Stimulated activated CD8-positive, alpha-beta memory T cell treated with anti-CD3 and anti-CD28 coated beads, Interleukin-4, amount 100 ng/mL, for 4 hours (primary cell): ENCODE results near the gene MRPL2.

ENCODE experiments used
- DNase-seq, 2 donors: peaks; one replicate each; pipeline ENCODE4 v3.0.0-alpha.2; 2020; ENCODE audit warnings: low read depth in 2 of 2, low spot score in 1 of 2

Gene MRPL2

DNA sequence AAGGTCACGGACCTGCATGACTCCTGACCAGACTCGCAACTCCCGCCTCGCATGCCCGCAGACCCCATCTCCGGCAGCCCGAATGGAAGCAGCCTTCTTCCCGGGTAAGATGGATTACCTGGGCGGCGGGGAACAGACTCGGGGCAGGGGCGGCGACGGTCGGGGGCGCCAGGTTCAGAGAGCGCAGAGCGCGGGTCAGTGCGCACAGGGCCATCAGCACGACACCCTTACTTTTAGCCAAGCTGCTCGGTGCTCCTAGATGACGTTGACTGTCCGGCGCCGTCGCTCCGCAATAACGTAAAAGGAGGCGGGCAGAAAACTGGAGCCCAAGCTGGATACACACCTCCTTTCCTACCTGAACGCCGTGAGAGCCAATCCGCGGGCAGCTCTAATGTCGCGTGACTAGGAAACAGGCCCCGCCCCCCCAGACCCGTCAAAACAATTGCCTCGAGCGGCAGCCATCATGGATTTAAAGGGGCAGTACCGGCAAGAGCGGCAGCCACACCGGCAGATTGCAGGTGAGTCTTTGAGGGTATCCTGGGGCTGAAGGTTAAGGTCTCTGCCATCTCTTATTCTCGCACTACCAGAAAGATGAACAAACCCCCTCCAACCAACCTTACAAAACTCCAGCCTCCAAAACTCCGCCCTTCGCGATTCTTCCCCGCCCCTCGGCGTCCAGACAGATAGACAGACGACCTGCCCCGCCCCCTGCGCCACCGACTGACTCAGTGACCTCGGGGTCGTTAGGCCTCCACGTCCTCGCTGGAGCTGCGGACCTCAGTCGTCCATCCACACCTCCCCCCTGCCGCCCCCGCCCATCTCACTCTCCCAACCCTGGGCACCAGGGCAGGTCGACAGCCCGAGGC is at the start of gene MRPL2, which contains the start of gene KLC4:
Gene MRPL2 (minus strand): TSS at position 267 of the 866 bp plus-strand sequence. CDS start 53 bp downstream, at position 214.
Gene KLC4 (plus strand): TSS at position 464 of the 866 bp plus-strand sequence. CDS start 1,705 bp downstream, outside the sequence.
- peak; percentile 96 for DNase-seq

DNA sequence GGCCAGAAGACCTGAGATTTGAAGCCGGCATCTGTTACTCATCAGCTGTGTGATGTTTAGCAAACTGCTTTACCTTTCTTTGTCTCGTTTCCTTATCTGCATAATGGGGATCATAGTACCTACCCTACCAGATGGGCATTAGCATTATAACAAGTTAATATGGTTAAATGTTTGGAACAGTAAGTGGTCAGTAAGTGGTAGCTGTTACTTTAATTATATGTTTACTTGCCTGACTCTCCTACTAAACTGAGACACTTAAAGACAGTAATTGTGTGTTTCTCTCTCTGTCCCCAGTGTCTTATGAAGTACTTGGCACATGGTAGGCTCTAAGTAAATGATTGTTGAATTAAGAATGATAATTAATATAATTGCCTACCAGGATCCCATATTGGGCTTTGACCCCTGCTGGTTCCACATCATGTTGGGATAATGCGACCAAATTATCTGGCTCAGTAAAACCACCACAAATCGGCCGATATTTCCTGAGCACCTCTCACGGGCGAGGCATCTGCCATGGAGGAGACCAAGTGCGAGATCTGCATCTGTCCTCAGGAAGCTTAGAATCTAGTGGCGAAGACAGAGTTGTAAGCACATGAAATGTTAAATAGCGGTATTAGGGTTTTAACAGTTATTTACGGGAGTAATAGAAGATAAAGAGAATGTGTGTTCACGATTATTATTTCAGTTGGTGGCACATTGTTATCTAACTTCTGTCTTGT is 48.3 kb upstream of the MRPL2 start:
- no peak for DNase-seq

DNA sequence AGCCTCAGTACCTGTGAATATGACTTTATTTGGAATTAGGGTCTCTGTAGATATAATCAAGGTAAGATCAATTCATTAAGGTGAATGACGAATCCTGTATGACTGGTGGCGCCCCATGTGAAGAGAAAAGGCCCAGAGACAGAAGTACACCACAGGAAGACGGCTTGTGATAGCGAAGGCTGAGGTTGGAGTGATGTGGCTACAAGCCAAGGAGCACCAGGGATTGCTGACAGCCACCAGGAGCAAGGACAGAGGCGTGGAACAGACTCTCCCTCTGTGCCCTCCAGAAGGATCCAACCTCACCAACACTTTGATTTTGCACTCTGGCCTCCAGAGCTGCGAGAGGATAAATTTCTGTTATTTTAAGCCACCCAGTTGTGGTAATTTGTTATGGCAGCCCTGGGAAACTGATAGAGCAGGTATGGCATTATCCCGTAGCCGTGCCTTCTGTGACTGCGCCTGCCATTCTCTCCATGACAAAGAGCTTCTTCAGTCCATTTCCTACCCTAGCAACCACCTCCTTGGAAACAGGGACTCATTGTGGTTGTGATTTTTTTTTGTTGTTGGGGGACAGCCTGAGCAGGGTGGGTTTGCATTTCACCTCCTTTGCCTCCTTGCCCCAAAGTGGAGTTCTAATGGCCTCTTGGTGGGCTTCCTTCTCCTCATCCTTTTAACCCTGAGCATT is 46.4 kb upstream of the MRPL2 start:
- DNase-seq, result no peak

DNA sequence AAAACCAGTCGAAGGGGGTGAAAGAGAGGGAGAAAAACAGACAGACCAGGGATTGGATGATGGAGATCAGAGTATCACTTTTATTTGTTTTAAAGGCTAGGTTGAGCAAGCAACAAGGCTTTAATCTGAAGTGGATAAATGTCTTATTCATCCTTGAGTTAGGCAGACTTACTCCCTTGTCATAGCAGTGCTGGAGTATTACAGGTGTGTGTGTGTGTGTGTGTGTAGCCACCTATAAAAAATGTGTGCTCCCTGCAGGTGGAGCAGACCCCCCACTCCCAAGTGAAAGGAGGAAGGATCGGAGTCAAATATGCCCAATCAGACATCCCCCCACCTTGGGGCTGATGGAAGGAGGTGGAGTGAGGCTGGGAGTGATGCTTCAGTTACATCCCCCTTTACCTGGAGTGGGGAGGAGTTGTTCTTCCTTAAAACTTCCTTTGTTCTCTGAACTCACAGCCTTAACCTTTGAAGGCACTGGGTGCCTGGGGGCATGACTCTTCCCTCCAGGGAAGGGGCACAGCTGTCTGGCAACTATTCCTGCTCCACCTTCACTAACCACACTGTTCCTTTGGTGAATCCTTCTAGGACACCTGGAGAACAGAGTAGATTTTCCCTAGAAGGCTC is 44.1 kb upstream of the MRPL2 start:
- DNase-seq, result no peak

DNA sequence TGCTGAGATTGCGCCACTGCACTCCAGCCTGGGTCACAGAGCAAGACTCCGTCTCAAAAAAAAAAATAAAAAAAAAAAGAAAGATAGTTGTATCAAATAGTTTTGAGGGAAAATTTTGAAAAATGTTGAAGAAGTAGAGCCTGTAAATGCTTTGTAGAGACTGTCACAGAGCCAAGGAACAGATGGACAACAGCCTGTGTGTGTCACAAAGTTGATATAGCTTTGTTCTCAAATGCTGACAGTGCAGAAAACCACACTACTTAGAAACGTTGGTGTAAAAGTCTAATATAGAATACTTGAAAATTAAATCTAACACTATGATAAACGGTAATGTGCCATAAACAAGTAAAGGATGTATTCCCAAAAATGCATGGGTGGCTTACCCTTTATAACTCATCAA is 42.3 kb upstream of the MRPL2 start:
- no peak for DNase-seq

DNA sequence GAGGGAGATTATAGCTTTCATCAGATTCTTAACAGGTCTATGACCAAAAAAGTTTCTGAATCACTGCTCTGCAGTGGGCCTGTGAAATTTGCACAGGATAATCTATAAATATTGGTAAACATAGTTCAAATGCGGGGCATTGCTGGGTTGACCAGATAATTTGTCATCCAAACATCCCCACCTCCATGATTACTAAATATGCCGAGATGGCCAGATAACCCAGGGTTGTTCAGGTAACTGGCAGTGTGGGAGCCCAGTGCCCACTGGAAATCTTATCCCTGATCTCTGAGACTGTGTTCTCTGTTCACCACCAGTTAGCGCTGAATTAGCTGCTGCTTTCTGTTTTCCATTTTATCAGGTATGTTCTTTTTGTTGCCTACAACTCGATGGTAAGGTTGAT is 38.3 kb upstream of the MRPL2 start:
- DNase-seq, result no peak

DNA sequence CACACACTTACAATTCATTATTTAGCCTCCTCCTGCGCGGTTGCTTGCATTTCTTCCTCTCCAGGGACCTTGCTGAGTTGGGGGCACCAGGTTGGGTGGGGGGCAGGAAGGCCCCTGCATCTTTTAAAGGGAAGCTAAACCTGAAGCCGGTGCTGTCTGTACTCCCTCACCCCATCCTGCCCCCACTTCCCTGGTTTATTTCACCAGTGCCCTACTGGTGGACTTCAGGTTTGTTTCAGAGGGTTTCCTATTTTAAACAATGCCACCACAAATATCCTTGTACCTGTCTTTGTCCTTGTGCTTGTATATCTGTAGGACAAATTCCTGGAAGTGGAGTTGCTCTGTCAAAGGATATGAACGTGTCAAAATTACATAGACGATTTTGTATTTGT is 37.9 kb upstream of the MRPL2 start:
- no peak for DNase-seq

DNA sequence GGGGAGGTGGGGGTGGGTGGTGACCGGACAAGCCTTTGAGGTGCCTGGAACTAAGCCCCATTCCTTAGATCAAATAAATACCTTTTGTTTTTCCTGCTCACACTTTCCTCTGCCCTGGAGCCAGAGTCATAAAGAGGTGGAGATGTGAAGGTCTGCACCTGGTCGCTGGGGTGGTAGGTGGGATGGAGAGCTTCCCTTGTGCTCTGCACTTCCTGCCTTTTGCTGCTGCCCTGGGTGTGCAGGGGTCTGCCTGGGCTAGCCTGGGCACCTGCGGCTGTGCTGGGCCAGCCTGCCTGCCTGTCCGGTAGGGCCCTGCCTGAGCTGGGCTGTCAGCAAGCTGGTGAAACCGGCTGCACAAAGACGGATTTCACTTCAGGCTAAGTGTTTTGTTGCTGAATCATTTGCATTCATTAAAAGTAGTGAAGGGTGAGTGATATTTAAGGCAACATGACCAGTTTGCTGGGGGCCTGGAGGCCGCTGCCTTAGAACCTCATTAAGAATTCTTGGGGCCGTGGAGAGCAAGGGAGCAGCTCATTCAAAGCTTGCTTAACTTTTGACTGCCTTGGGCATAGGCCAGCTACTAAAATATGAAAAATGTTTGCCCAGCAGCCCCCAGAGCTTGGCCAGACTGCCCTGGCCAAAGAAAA is 37.3 kb upstream of the MRPL2 start:
- DNase-seq, result no peak

DNA sequence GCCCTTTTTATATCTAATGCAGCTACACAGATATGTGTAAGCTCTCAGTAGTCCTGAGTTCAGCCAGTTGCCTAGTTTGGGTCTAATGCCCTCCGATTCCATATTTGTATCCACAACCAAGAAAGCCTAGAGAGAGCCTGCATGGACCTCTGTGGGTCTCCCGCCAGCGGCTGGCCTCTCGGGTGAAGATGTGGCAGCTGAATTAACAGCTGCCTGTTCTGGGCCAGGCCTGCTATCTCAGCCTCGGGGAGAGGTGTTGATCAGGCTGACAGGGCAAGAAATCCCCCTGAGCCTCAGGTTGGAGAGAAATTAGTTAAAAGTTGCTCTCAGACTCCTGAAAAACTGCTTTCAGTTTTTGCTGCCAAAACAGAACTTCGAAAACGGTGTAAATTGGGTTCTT is 36.7 kb upstream of the MRPL2 start:
- no peak for DNase-seq

DNA sequence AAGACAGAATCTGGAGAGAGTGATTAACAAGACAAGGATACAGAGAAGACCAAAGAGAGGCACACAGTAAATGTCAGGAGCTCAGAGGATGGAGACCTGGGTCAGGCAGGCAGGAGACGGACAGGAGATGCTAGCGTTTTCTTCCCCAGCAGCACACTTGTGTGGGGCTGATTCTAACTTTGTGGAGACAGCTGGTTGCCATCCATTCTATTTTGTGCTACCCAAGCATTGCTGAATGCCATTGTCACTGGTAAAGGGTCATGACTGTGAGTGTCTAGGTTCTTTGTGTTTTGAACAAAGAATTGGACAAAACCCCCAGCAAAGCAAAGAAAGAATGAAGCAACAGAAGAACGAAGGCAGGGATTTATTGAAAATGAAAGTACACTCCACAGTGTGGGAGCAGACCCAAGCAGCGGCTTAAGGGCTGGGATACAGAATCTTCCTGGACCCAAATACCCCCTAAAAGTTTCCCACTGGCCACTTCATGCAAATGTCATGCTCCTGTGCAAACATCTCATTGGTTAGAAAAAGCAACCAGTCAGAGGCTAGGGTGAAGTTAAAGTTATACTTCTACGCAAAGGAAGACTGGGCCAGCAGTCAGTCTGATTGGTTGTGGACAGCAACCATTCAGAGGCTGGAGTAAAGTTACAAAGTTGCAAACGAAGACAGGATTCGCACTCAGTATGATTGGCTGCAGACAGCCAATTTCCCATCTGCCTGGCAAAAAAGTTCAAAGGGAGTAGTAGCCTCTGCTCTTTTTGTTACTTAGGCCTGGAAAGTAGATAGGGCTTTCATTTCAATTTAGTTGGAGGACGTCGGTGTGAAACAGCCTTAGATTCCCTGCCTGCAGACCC is 34.4 kb upstream of the MRPL2 start:
- no peak for DNase-seq

DNA sequence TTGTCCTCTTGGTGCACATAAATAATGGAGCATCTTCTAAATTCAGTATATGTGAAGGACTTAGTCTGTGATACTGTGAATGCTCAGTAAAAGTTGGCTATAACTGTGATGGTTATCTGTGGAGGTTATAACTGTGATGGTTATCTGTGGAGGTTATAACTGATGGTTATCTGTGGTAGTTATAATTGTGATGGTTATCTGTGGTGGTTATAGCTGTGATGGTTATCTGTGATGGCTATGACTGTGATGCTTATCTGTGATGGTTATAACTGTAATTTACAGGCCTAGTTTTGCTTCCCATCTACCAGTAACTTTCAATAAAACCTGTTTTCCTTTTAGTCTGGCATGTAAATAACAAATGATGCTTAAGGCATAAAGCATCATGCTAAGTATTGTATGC is 33.4 kb upstream of the MRPL2 start:
- DNase-seq, result no peak

DNA sequence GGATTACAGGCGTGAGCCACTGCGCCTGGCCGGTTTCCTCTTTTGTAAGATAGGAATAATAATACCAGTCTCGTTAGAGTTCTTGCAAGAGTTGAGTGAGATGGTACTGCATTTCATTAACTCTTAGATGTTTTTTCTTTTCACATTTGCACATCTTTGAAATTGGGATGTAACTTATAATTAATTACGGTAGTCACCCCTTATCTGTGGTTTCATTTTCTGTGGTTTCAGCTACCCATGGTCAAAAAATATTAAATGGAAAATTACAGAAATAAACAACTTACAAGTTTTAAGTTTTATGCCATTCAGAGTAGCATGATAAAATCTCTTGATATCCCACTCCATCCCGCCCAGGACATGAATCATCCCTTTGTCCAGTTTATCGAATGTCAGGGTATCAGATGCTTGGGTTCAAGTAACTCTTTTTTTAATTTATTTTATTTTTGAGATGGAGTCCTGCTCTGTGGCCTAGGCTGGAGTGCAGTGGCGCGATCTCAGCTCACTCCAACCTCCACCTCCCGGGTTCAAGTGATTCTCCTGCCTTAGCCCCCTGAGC is 32.3 kb upstream of the MRPL2 start:
- no peak for DNase-seq

DNA sequence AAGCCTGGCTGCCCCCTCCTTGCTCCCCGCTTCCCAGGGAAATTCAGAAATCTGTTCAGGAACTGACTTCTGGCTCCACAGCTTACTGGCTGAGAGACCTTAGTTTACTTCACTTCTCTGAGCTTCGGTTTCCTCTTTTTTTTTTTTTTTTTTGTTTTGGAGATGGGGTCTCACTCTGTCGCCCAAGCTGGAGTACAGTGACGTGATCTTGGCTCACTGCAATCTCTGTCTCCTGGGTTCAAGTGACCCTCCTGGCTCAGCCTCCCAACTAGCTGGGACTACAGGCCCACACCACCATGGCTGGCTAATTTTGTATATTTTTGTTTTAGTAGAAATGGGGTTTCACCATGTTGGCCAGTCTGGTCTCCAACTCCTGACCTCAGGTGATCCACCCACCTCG is 31.8 kb upstream of the MRPL2 start:
- DNase-seq, result no peak

DNA sequence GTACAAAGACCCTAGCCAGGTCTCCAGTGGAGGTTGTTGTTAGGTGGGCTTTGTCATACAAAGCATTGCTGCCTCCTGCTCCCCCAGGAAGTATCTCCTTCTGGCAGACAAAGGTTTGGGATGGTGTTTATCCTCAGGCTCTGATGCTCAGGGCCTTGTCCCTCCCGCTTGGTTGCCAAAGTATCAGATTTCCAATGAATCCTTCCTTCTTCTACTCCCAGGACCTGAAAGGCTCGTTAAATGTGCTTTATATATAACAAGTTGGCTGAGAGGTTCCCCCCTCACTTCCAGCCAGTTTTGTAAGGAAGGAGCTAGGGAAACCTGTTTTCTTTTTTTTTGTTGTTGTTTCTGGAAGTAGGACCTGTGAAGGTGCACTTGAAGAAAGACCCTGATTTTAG is 31.3 kb upstream of the MRPL2 start:
- DNase-seq, result no peak

DNA sequence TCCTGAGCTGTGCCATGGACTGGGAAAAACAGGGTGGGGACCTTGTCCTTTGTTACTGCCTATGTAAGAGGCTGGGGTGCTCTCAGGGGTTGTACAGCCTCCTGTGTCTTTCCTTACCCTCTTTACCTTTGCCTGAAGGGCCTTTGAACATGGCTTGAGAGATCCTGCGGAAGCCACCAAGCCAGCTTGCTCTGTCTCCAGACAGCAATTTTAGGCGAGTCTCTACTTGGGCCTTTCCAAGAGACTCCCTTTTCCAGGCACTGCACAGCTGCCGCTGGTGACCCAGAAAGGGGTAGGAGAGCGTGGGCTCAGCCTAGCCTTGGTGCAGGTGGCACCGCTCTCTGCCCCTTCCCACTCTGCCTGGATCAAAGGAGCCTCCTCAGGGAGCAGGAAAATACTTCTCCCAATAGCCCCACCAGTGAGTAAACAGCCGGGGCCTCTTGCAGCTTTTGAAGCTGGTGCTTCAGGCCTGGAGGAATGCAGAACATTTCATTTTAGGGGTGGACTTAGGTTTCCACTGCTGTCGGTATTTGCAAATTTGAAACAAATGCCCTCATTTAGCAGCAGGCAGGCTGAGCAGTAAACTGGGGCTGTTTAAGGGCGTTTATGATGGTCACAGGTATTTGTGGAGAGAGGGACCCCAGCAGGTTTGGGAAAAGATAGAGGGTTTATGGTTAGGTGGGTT is 30.8 kb upstream of the MRPL2 start:
- DNase-seq, result no peak

DNA sequence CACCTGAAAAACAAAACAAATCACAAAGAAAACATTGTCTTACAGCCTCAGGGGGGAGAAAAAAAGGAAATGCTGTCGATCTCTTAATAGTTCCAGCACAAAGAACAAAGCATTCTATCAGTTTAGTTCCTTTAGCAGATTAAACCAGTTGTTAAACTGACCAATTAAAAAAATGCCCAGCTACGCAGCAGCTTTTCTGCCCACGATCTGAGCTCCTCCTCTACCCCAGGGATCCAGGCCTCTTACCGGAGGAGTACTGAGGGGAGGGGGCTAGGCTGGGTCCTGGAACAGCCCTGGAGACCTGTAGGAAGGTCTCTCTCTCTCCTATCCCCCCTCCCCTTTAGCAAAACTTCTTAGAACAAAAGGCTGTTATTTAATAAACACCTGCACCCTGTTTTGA is 30.2 kb upstream of the MRPL2 start:
- DNase-seq, result no peak

DNA sequence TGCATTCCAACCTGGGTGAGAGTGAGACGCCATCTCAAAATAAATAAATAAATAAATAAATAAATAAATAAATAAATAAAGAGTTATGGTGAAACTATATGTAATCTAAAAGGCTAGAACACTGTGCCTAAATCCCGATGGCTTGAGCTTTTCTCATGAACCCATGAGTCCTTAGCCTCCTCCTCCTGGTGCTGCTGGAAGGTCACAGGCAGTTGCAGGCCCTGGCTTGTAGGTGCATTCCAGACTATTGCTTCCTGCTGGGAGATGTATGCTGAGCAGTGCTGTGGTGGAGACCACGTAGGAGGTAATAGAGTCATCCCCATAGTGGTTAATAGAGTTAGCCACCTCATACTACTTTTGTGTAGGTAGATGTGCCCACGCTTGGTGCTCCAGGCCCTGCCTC is 29.4 kb upstream of the MRPL2 start:
- DNase-seq, result no peak

DNA sequence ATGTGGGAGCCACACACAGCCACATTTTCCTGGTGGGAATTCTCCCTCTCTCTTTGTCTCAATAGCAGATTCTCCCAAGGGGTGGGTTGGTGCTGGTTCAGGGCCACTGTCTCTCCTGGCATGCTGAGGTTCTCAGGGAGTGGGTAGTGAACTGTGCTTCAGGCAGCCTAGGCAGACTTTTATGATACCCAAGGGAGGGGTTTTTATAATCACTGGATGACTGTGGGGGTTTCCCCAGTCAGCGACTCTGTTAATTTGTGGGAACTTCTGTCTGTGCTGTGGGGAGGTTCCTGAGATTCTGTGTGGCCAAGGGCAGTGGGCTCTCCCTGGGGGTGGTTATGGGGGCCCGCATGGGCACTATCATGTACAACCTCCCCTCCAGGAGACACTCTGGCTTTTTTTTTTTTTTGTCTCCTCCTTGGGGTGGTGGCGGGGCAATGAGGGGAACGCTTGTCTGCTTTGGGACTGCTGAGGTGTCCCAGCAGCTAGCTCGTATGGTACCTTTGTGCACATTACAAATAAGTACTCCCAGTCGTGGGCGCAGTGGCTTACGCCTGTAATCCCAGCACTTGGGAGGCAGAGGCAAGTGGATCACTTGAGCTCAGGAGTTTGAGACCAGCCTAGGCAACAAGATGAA is 26.9 kb upstream of the MRPL2 start:
- no peak for DNase-seq
